HK-2 (cell line): Measurements from ENCODE around the gene NPTX2.

Source experiments
- DNase-seq: peaks from one replicate; pipeline ENCODE4 v3.0.0-alpha.2; 2018; ENCODE audit not compliant: unreplicated experiment

NPTX2 gene

DNA sequence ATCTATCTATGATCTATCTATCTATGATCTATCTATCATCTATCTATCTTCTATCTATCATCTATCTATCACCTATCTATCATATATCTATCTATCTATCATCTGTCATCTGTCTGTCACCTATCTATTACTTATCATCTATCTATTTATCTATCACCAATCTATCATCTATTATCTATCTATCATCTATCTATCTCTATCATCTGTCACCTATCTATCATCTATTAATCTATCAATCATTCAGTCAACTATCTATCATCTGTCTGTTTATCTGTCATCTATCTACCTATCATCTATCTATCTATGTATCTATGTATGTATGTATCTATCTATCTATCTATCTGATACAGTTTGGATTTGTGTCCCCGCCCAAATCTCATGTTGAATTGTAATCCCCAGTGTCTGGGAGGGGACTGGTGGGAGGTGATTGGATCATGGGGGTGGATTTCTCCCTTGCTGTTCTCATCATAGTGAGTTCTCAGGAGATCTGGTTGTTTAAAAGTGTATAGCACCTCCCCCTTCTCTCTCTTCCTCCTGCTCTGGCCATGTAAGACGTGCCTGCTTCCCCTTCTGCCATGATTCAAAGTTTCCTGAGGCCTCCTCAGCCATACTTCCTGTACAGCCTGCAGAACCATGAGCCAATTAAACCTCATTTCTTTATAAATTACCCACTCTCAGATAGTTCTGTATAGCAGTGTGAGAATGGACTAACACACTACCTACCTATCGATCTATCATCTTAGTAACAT lies 37.6 kb downstream of the NPTX2 start:
- DNase-seq = no peak

DNA sequence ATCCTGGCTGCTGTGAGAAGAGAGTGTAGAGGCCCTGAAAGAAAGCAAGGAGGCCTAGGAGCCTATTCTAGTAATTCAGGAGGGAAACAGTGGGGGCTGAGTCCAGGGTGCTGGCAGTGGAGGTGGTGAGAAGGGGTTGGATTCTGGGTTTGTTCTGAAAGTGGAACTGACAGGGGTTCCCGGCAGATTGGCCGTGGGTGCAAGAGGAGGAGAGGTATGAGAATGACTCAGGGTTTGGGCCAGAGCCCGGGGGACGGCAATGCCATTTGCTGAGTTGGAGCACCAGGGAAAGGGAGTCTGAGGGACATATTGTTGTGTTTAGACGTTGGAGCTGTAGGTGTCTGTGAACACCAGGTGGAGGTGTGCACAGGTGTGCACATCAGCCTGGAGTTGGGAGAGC lies 38.5 kb downstream of the NPTX2 start:
- no peak for DNase-seq

DNA sequence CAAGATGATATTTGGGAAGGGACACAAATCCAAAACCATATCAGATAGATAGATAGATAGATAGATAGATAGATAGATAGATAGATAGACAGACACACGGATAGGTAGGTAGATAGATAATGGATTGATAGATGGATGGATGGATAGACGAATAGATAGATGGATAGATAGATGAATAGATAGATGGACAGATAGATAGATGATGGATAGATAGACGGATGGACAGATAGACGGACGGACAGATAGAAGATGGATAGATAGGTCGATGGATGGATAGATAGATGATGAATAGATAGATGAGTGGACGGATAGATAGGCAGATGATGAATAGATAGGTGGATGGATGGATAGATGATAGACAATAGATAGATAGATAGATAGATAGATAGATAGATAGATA lies 39.8 kb downstream of the NPTX2 start:
- DNase-seq = no peak

DNA sequence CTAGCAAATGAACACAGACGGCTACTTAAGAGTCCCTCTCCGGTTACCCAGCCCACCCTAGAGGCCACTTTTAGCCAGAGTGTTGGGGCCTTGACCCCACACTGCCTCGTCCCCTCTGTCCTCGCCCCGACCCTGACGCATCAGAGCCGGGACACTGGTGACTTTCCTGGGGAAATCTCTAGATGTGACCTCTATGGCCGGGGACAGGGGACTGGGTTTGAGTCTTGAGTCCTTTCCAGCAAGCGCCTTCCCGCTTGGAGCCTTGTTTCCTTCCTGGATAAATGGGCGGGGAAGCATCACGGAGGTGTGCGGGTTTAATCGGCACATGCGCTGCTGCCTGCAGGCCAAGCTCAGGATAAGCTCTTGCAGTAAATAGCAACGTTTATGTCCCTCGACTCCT lies 40.7 kb downstream of the NPTX2 start:
- DNase-seq = no peak

DNA sequence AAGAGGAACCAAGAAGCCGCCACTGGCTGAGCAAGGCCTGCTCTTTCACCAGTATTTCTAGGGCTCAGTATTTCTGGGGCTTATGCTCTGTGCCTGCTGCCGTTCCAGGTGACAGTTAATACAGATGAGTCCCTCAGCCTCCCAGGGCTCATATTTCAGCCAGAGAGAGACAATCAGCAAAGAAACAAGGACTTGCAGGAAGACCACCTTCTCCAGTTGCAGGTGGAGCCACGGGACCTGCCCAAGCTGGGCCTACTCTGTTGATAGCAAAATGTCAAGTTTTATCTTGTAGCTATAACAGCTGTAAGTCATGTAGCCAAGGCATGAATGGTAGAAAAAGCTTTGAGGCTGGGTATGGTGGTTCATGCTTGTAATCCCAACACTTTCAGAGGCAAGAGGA lies 42.7 kb downstream of the NPTX2 start:
- no peak for DNase-seq

DNA sequence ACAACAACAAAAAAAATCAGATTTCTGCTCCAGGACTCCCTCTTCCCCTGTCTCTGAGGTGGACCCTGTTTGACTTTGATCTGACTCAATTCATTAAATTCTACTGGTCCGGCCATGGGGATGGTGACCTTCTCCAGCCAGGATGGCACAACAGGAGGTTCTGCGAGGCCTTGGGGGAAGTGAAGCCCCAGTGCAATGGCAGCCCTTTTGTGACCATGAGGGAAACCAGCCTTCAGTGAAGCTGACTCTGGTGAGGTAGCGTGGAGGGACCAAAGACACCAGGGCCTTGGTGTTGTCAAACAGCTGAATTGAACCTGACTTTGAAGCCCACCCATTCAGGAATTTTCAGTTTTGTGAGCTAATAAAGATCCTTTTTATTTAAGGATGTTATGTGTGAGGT lies 44.5 kb downstream of the NPTX2 start:
- no peak for DNase-seq

DNA sequence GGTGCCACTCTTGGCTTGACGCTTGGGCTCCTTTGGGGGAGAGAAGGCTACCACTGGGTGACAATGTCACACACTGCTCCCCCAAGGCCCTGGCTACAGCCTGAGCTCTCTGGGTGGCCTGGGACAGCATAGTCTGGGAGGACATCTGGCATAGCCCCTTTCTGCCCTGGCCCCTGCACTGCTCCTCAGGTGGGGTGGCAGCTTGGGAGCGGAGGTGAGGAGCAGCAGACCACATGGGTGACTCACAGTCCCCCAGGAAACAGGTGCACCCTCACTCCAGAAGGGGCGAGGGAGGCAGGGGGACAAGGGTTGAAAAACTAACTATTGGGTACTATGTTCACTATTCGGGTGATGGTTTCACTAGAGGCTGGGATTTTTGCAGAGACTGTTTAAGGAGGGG lies 45.2 kb downstream of the NPTX2 start:
- DNase-seq = no peak

DNA sequence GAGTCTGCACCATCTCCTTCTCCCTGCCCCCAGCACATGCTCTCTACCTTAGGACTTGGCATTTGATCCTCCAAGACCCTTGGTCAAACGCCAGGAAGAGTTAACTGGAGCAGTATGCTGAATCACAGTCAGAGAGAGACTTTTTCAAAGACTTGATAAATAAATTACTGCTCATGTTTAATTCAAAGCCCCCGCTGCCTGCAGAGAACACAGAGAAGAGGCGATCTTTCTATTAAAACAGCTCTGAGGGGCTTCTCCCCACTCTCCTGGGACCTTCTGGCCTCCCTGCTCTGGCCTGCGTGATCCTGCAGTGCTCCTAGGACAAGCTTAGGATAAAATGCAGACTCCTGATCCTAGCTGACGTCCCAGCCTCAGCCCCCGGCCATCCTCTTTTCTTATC lies 47.8 kb downstream of the NPTX2 start:
- DNase-seq = no peak

DNA sequence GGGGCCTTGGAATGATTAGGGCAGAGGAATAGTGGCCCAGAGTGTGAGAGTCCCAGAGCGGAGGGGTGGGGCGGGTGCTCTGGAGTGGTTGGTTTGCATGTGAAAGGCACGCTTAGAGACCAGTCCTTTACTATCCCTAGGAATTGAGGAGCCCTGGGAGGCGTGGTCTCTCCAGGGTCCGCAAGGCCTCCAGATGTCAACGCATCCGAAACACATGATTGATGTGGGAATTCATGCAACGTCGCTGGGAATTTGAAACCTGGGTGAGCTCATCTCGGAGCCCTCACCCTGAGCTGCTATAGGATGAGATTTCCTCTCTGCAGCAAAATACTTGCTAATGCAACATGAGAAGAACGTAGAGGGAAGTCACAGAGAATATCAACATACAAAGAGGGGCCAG lies 51.2 kb downstream of the NPTX2 start:
- no peak for DNase-seq

DNA sequence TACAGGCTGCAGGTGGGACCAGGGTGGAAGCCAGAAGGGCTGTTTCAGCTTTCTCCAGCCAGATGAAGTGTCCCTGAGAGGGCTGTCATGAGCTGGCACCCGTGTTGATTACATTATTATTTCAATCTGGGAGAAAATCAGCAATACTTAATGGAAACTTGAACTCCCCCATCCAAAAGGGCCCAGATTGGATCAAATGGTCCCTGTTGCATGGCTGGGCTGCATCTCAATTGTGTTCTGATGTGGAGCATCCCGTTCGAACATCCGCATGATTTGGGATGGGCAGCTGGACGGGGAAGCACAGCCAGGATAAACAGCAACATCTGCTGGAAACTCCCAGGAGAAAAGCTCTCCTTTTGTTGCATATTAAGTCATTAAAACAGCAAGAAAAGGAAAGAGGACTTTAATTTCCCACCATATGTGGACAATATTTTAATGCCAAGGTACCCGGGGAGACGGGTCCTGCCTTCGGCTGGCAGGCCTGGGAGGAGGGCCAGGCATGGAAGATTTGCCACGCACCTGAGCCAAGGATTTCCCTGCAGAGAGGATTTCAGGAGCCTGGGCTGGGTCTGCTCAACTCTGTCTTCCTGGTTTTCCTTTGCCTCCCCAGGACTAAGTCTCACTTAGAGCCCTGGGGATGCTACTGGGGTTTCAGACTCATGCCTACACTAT lies 52.4 kb downstream of the NPTX2 start:
- no peak for DNase-seq

DNA sequence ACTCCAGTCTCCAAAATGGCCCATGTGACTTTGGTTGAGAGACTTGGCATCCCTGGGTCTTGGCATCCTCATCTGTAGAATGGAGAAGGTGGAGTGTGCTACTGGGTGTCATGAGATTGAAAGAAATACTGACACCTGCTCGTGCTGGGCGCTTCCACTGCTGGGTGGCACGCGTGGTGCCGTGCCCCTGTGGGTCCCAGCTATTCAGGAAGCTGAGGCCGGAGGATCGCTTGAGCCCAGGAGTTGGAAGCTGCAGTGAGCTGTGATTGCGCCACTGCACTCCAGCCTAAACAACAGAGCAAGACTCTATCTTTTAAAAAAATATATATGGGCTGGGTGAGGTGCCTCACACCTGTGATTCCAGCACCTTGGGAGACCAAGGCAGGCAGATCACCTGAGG lies 53.1 kb downstream of the NPTX2 start:
- DNase-seq = no peak

DNA sequence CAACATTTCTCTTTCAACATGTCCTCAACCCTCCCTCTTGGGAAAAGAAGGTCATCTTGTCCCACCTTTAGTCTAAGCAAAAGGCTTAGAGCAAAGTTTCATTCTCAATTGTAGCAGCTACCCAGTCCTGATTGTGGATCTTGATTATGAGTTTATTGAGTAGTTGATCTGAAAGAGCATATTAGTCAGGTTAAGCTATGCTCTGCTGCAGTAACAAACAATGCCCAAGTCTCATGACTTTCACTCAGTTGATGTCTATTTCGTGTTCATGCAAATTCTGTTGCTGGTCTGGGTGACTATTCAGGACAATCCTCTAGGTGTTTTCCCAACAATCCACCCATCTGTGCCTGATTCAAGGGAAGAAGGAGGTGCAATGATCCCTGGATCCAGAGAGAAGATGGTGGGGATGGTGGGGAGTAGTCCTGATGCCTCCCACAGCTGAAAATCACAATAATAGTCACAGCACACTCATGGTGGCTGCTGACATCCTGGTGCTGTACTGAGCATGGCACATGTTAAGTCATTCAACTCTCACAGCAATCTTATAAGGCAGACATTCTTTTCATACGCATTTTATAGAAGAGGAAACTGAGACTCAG lies 54.7 kb downstream of the NPTX2 start:
- no peak for DNase-seq

DNA sequence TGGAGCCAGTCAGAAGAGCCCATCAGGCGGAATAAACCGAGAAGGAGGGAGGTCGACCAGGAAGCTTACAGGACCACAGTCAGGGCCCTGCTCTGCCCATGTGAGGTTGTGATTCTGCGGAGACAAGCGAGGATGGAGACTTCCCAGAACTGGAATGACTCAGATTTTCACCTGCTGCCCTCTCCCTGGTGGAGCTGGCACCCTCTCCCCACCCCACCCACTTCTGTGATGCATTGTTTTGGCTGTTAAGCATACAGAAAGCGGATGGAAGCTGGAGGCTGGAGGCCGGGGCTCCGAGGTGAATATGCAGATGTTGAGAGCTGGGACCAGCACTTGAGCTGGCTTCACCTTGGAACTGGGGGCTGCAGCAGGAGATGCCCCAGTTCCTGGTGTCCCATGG lies 57.4 kb downstream of the NPTX2 start:
- no peak for DNase-seq

DNA sequence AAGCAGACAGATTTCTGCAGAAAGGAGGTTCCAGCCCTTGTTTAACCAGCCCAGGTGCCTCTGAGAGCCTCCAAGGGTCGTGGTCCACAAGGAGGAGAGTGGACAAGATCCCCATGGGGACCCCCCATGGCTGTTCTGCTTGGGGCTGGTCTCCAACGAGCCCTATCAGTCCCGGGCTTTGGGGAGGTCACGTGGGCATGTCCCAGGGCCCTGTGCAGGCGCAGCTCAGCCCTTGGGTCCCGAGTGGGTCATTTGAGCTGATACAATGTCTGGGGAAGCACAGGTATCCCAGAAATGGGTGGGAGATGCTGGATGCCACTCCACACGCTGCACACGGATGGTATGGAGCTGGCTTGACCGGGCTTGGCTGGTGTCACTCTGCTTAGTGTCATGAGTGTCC lies 57.8 kb downstream of the NPTX2 start:
- no peak for DNase-seq

DNA sequence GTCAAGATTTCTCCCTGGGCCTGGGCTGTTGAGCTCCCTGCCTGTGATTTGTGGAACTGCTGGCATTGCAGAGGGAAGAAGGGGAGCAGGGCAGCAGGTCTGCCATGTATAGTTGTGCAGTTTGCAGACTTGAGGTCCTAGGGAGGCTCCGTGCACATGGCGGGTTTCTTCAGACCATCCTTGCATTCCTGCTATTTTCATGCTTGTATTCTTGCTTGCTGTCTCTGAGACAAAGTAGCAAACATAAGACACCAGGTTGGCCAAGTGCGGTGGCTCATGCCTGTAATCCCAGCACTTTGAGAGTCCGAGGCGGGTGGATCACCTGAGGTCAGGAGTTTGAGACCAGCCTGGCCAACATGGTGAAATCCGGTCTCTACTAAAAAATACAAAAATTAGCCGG lies 61.1 kb downstream of the NPTX2 start:
- no peak for DNase-seq
